ENCODE measurements around the gene PDE3B.
"Not testable (repeated sequence)": the region's sequence is repeated elsewhere in the genome, so short reads cannot be mapped to it uniquely, and the experiment has no call there.

The PDE3B gene

GRCh38 chr11:14643697-14644225 lies at the start of gene PDE3B:
Gene PDE3B, plus strand, starts transcription at chr11:14643804. Its CDS starts 272 bp downstream, at chr11:14644076.
- H3K9me3 ChIP-seq (ENCODE audit: control insufficient read depth, low read length): no peaks in the 10 kb centered on the region
- no peak within 1 kb of the TSS for H3K27ac ChIP-seq
- no peaks in the 10 kb centered on the region for H3K4me1 ChIP-seq

GRCh38 chr11:14595261-14595660 lies 48.3 kb upstream of the PDE3B start:
- not testable (repeated sequence) for H2AFZ ChIP-seq; H3K9ac ChIP-seq; H3K4me1 ChIP-seq; H3K9me3 ChIP-seq (ENCODE audit: control insufficient read depth, low read length); H3K36me3 ChIP-seq (ENCODE audit: control insufficient read depth, insufficient read depth, low read length); H3K27ac ChIP-seq; H3K4me3 ChIP-seq (ENCODE audit: low read depth, low read length); H3K4me2 ChIP-seq (ENCODE audit: low read length); H3K79me2 ChIP-seq; H3K27me3 ChIP-seq (ENCODE audit: control insufficient read depth, insufficient read depth, low read length)

More at GRCh38 chr11:14643697-14644225, at the start of gene PDE3B:
- Histone ChIP-seq H3K4me2 (ENCODE audit: low read length) (peak within 1 kb of the TSS; percentile 87), H3K79me2 (no peaks in the 10 kb centered on the region), H3K9ac (no peak within 1 kb of the TSS), H3K36me3 (ENCODE audit: control insufficient read depth, insufficient read depth, low read length) (no peaks in the 10 kb centered on the region), H3K4me3 (ENCODE audit: low read depth, low read length) (peak within 1 kb of the TSS; percentile 59), H2AFZ (peak within 1 kb of the TSS; percentile 73), H3K27me3 (ENCODE audit: control insufficient read depth, insufficient read depth, low read length) (no peaks in the 10 kb centered on the region)
- no peak for TF ChIP-seq CTCF (IDR thresholded peaks at IDR 0.05)

GRCh38 chr11:14607713-14608112 lies 35.9 kb upstream of the PDE3B start:
- H3K9me3 ChIP-seq (ENCODE audit: control insufficient read depth, low read length): no peaks in the 10 kb centered on the region
- H3K27ac ChIP-seq: no peak overlapping the region
- no peak overlapping the region for H3K9ac ChIP-seq
- H3K36me3 ChIP-seq (ENCODE audit: control insufficient read depth, insufficient read depth, low read length): no peaks in the 10 kb centered on the region
- no peak overlapping the region for H2AFZ ChIP-seq
- H3K79me2 ChIP-seq: no peaks in the 10 kb centered on the region
- H3K4me2 ChIP-seq (ENCODE audit: low read length): no peak overlapping the region
- no peaks in the 10 kb centered on the region for H3K27me3 ChIP-seq (ENCODE audit: control insufficient read depth, insufficient read depth, low read length)
- no peak for TF ChIP-seq CTCF (IDR thresholded peaks at IDR 0.05)
- no peaks in the 10 kb centered on the region for H3K4me1 ChIP-seq
- H3K4me3 ChIP-seq (ENCODE audit: low read depth, low read length): no peak overlapping the region

GRCh38 chr11:14609902-14610301 lies 33.7 kb upstream of the PDE3B start:
- Histone ChIP-seq H2AFZ (no peak overlapping the region), H3K36me3 (ENCODE audit: control insufficient read depth, insufficient read depth, low read length) (no peaks in the 10 kb centered on the region), H3K4me1 (no peaks in the 10 kb centered on the region), H3K4me2 (ENCODE audit: low read length) (no peak overlapping the region), H3K9me3 (ENCODE audit: control insufficient read depth, low read length) (no peaks in the 10 kb centered on the region), H3K27ac (no peak overlapping the region), H3K4me3 (ENCODE audit: low read depth, low read length) (no peak overlapping the region), H3K9ac (no peak overlapping the region), H3K79me2 (no peaks in the 10 kb centered on the region), H3K27me3 (ENCODE audit: control insufficient read depth, insufficient read depth, low read length) (no peaks in the 10 kb centered on the region)
- no peak for TF ChIP-seq CTCF (IDR thresholded peaks at IDR 0.05)

- Histone ChIP-seq H3K4me1 (no peaks in the 10 kb centered on the region), H3K27ac (no peak overlapping the region), H3K9ac (no peak overlapping the region), H3K4me2 (ENCODE audit: low read length) (no peak overlapping the region), H3K9me3 (ENCODE audit: control insufficient read depth, low read length) (no peaks in the 10 kb centered on the region), H2AFZ (no peak overlapping the region), H3K36me3 (ENCODE audit: control insufficient read depth, insufficient read depth, low read length) (no peaks in the 10 kb centered on the region), H3K4me3 (ENCODE audit: low read depth, low read length) (no peak overlapping the region), H3K27me3 (ENCODE audit: control insufficient read depth, insufficient read depth, low read length) (no peaks in the 10 kb centered on the region), H3K79me2 (no peaks in the 10 kb centered on the region)
- TF ChIP-seq CTCF (IDR thresholded peaks at IDR 0.05): no peak
These were observed 31.7 kb upstream of the PDE3B start for GRCh38 chr11:14611939-14612338.
